ENCODE data around the gene GPRIN1. TPM values are rescaled to one million over a fixed set of nuclear protein-coding genes. Genes with fewer than 3 reads are reported as not detected.
A peak's percentile ranks its signal among the peaks of the same experiment; 100 is the strongest.

The GPRIN1 gene
- total RNA-seq, 1 donor = 0.94 TPM

GRCh38 chr5:176646707-176647029 lies 36.7 kb upstream of the GPRIN1 start:
- H3K27me3 ChIP-seq (ENCODE audit: insufficient read depth, low read length) = no peaks in the 10 kb centered on the region
- H3K9me3 ChIP-seq (ENCODE audit: low read depth, low read length) = no peaks in the 10 kb centered on the region
- peak overlapping the region; percentile 60 for H3K4me3 ChIP-seq (ENCODE audit: low read length)
- H3K4me1 ChIP-seq (ENCODE audit: insufficient read depth, low read length) = peaks cover 30% of the 10 kb centered on the region

- H3K4me1 ChIP-seq (ENCODE audit: insufficient read depth, low read length) = peaks cover 28% of the 10 kb centered on the region
- no peaks in the 10 kb centered on the region for H3K27me3 ChIP-seq (ENCODE audit: insufficient read depth, low read length)
- no peak overlapping the region for H3K4me3 ChIP-seq (ENCODE audit: low read length)
- H3K9me3 ChIP-seq (ENCODE audit: low read depth, low read length) = no peaks in the 10 kb centered on the region
Measured at GRCh38 chr5:176646049-176646706, 36.2 kb upstream of the GPRIN1 start.

GRCh38 chr5:176644878-176645670 lies 35.1 kb upstream of the GPRIN1 start:
- no peaks in the 10 kb centered on the region for H3K9me3 ChIP-seq (ENCODE audit: low read depth, low read length)
- no peaks in the 10 kb centered on the region for H3K27me3 ChIP-seq (ENCODE audit: insufficient read depth, low read length)
- no peak overlapping the region for H3K4me3 ChIP-seq (ENCODE audit: low read length)
- peaks cover 28% of the 10 kb centered on the region for H3K4me1 ChIP-seq (ENCODE audit: insufficient read depth, low read length)

GRCh38 chr5:176644294-176644693 lies 34.3 kb upstream of the GPRIN1 start:
- Histone ChIP-seq H3K9me3 (ENCODE audit: low read depth, low read length) (no peaks in the 10 kb centered on the region), H3K4me3 (ENCODE audit: low read length) (no peak overlapping the region), H3K4me1 (ENCODE audit: insufficient read depth, low read length) (peaks cover 28% of the 10 kb centered on the region), H3K27me3 (ENCODE audit: insufficient read depth, low read length) (no peaks in the 10 kb centered on the region)

GRCh38 chr5:176643491-176644219 lies 33.7 kb upstream of the GPRIN1 start:
- H3K4me1 ChIP-seq (ENCODE audit: insufficient read depth, low read length) = peaks cover 23% of the 10 kb centered on the region
- H3K27me3 ChIP-seq (ENCODE audit: insufficient read depth, low read length) = no peaks in the 10 kb centered on the region
- no peaks in the 10 kb centered on the region for H3K9me3 ChIP-seq (ENCODE audit: low read depth, low read length)
- H3K4me3 ChIP-seq (ENCODE audit: low read length) = no peak overlapping the region

GRCh38 chr5:176642675-176643490 lies 32.9 kb upstream of the GPRIN1 start:
- H3K4me1 ChIP-seq (ENCODE audit: insufficient read depth, low read length) = peaks cover 15% of the 10 kb centered on the region
- H3K27me3 ChIP-seq (ENCODE audit: insufficient read depth, low read length) = no peaks in the 10 kb centered on the region
- no peak overlapping the region for H3K4me3 ChIP-seq (ENCODE audit: low read length)
- H3K9me3 ChIP-seq (ENCODE audit: low read depth, low read length) = no peaks in the 10 kb centered on the region

GRCh38 chr5:176640616-176641015 lies 30.7 kb upstream of the GPRIN1 start:
- H3K27me3 ChIP-seq (ENCODE audit: insufficient read depth, low read length) = no peaks in the 10 kb centered on the region

GRCh38 chr5:176639981-176640380 lies 30.0 kb upstream of the GPRIN1 start:
- H3K9me3 ChIP-seq (ENCODE audit: low read depth, low read length) = no peaks in the 10 kb centered on the region

More at GRCh38 chr5:176640616-176641015, 30.7 kb upstream of the GPRIN1 start:
- Histone ChIP-seq H3K4me1 (ENCODE audit: insufficient read depth, low read length) (no peaks in the 10 kb centered on the region), H3K9me3 (ENCODE audit: low read depth, low read length) (no peaks in the 10 kb centered on the region), H3K4me3 (ENCODE audit: low read length) (no peak overlapping the region)

GRCh38 chr5:176639208-176639607 lies 29.3 kb upstream of the GPRIN1 start:
- no peak overlapping the region for H3K4me3 ChIP-seq (ENCODE audit: low read length)
- H3K4me1 ChIP-seq (ENCODE audit: insufficient read depth, low read length) = peaks cover under 1% of the 10 kb centered on the region
- H3K27me3 ChIP-seq (ENCODE audit: insufficient read depth, low read length) = peaks cover 3% of the 10 kb centered on the region
- H3K9me3 ChIP-seq (ENCODE audit: low read depth, low read length) = no peaks in the 10 kb centered on the region

More at GRCh38 chr5:176639981-176640380, 30.0 kb upstream of the GPRIN1 start:
- Histone ChIP-seq H3K27me3 (ENCODE audit: insufficient read depth, low read length) (peaks cover under 1% of the 10 kb centered on the region), H3K4me1 (ENCODE audit: insufficient read depth, low read length) (no peaks in the 10 kb centered on the region), H3K4me3 (ENCODE audit: low read length) (no peak overlapping the region)

- peaks cover 8% of the 10 kb centered on the region for H3K4me1 ChIP-seq (ENCODE audit: insufficient read depth, low read length)
- H3K4me3 ChIP-seq (ENCODE audit: low read length) = no peak overlapping the region
Measured at GRCh38 chr5:176638437-176638836, 28.5 kb upstream of the GPRIN1 start.

GRCh38 chr5:176637556-176637955 lies 27.6 kb upstream of the GPRIN1 start:
- H3K27me3 ChIP-seq (ENCODE audit: insufficient read depth, low read length) = peaks cover 20% of the 10 kb centered on the region
- no peaks in the 10 kb centered on the region for H3K9me3 ChIP-seq (ENCODE audit: low read depth, low read length)
- peaks cover 10% of the 10 kb centered on the region for H3K4me1 ChIP-seq (ENCODE audit: insufficient read depth, low read length)
- H3K4me3 ChIP-seq (ENCODE audit: low read length) = no peak overlapping the region

More at GRCh38 chr5:176638437-176638836, 28.5 kb upstream of the GPRIN1 start:
- Histone ChIP-seq H3K27me3 (ENCODE audit: insufficient read depth, low read length) (peaks cover 11% of the 10 kb centered on the region), H3K9me3 (ENCODE audit: low read depth, low read length) (no peaks in the 10 kb centered on the region)

- no peaks in the 10 kb centered on the region for H3K9me3 ChIP-seq (ENCODE audit: low read depth, low read length)
- peaks cover 29% of the 10 kb centered on the region for H3K27me3 ChIP-seq (ENCODE audit: insufficient read depth, low read length)
- H3K4me3 ChIP-seq (ENCODE audit: low read length) = no peak overlapping the region
- H3K4me1 ChIP-seq (ENCODE audit: insufficient read depth, low read length) = peaks cover 10% of the 10 kb centered on the region
Measured at GRCh38 chr5:176636426-176636825, 26.5 kb upstream of the GPRIN1 start.

GRCh38 chr5:176633598-176633997 lies 23.6 kb upstream of the GPRIN1 start:
- Histone ChIP-seq H3K4me1 (ENCODE audit: insufficient read depth, low read length) (peaks cover 25% of the 10 kb centered on the region), H3K27me3 (ENCODE audit: insufficient read depth, low read length) (peaks cover 55% of the 10 kb centered on the region), H3K9me3 (ENCODE audit: low read depth, low read length) (no peaks in the 10 kb centered on the region), H3K4me3 (ENCODE audit: low read length) (no peak overlapping the region)

GRCh38 chr5:176632745-176633144 lies 22.8 kb upstream of the GPRIN1 start:
- Histone ChIP-seq H3K4me1 (ENCODE audit: insufficient read depth, low read length) (peaks cover 25% of the 10 kb centered on the region), H3K9me3 (ENCODE audit: low read depth, low read length) (no peaks in the 10 kb centered on the region), H3K27me3 (ENCODE audit: insufficient read depth, low read length) (peaks cover 57% of the 10 kb centered on the region), H3K4me3 (ENCODE audit: low read length) (no peak overlapping the region)
